Measurements from ENCODE around the gene FCRL4.

DNA sequence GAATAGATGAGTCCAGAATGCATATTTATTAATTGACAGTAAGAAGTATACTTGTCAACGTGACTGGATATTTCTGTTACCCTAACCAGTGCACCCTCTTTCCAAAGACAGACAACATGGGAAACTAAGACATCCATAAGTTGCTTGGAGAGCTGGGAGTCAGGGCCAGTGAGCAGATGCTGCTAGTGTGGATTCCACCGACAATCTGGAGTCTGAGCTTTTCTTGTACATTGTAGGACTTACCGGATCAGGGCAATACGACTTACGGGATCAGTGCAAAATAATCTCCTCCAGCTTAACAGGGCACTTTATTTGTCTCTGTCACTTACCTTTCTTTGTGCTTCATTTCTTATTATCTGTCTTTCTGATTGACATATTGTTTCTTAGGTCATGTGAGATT lies 24.6 kb upstream of the FCRL4 start:
- TF ChIP-seq ZNF274 (IDR thresholded peaks at IDR 0.05; ENCODE audit: low read depth, low read length) (no peak), YY1 (IDR thresholded peaks at IDR 0.05; ENCODE audit: insufficient read depth, insufficient read length) (no peak)
